Thymus (tissue), 11 donors: ENCODE measurements around the gene PRDM15. TPM values are rescaled to one million over a fixed set of nuclear protein-coding genes. Genes with fewer than 3 reads are reported as not detected.

Source experiments
- DNase-seq, 9 donors: peaks; one replicate each; pipeline ENCODE4 v3.0.0-alpha.2; 2013; ENCODE audit warnings: low spot score in 9 of 9, low read depth in 6 of 9, missing footprints in 1 of 9
- H3K27ac ChIP-seq, 2 donors: one replicate each; pipeline ENCODE4 v1.5.1; 2013; ENCODE audit warnings: control low read depth in 1 of 2, low read depth in 1 of 2, low read length in 1 of 2, mild to moderate bottlenecking in 1 of 2, moderate library complexity in 1 of 2
- H3K27me3 ChIP-seq, 2 donors: one replicate each; pipeline ENCODE4 v1.5.1; 2013; ENCODE audit warnings: low read length in 1 of 2; ENCODE audit not compliant: control insufficient read depth in 2 of 2, insufficient read depth in 1 of 2
- H3K36me3 ChIP-seq, 2 donors: one replicate each; pipeline ENCODE4 v1.5.1; 2013; ENCODE audit warnings: low read length in 1 of 2, mild to moderate bottlenecking in 1 of 2, moderate library complexity in 1 of 2; ENCODE audit not compliant: control insufficient read depth in 2 of 2, insufficient read depth in 2 of 2
- H3K4me1 ChIP-seq, 2 donors: one replicate each; pipeline ENCODE4 v1.5.1; 2013; ENCODE audit warnings: low read length in 2 of 2; ENCODE audit not compliant: control insufficient read depth in 2 of 2, insufficient read depth in 2 of 2
- H3K4me3 ChIP-seq, 2 donors: one replicate each; pipeline ENCODE4 v1.5.1; 2013; ENCODE audit warnings: low read length in 2 of 2, control low read depth in 1 of 2, mild to moderate bottlenecking in 1 of 2
- H3K9me3 ChIP-seq, 2 donors: one replicate each; pipeline ENCODE4 v1.5.1; 2013; ENCODE audit warnings: low read length in 1 of 2, mild to moderate bottlenecking in 1 of 2; ENCODE audit not compliant: control insufficient read depth in 2 of 2, insufficient read depth in 1 of 2
- WGBS: extraction: QIAGEN DNeasy Blood & Tissue Kit; methylation state at CpG from one replicate; pipeline ENCODE4 v1.1.7; 2013; 5-methylcytosine and 5-hydroxymethylcytosine counted together
- polyA plus RNA-seq: library from polyadenylated mRNA; stranded (reverse); fragments of 200-250 nt; gene quantifications from one replicate; pipeline ENCODE4 v1.2.3, GENCODE V29; 2013
- total RNA-seq: library from RNA; stranded (reverse); fragments of 120-200 nt; gene quantifications from one replicate; pipeline ENCODE4 v1.2.4, GENCODE V29; 2013
- donor health status: healthy.

The PRDM15 gene
- total and polyA plus RNA-seq, 2 donors, result 4.0 to 6.1 TPM

GRCh38 chr21:41891132-41891531 lies 12.0 kb upstream of the PRDM15 start:
- WGBS, result 96% methylated on average over 5 of the region's 5 CpGs
- peaks cover 4 to 13% of the 10 kb centered on the region in 2 donors for H3K4me1 ChIP-seq
- H3K27me3 ChIP-seq, result no peaks in the 10 kb centered on the region
- no peak for DNase-seq
- no peak overlapping the region for H3K27ac ChIP-seq
- peaks cover 2 to 3% of the 10 kb centered on the region in 2 donors for H3K36me3 ChIP-seq
- H3K4me3 ChIP-seq, result no peak overlapping the region
- peaks cover 0 to 2% of the 10 kb centered on the region in 2 donors for H3K9me3 ChIP-seq

DNA sequence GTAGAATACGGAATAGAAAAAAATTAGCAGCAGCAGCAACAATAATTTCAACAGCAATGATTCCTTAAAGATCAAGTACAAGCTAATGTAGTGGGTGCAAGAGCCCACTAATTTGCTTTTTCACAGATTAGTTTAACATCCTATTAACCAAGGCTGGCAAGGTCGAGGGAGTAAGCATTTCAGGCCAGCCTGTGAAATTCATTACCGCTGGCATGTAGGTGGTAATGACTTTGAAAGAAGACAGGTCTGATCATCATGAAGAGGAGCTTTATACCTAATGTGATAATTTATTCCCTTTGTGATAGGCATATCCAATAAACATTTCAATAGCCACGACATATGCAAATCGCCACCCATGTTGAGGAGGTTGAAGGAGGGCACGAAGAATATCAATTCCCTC lies 11.2 kb upstream of the PRDM15 start:
- H3K27ac ChIP-seq, result no peak overlapping the region
- H3K9me3 ChIP-seq, result peaks cover 0 to 2% of the 10 kb centered on the region in 2 donors
- H3K36me3 ChIP-seq, result peaks cover 2 to 3% of the 10 kb centered on the region in 2 donors
- no peak overlapping the region for H3K4me3 ChIP-seq
- peaks cover 7 to 15% of the 10 kb centered on the region in 2 donors for H3K4me1 ChIP-seq
- no peaks in the 10 kb centered on the region for H3K27me3 ChIP-seq
- WGBS, result 98% methylated on average over 6 of the region's 6 CpGs
- no peak for DNase-seq

DNA sequence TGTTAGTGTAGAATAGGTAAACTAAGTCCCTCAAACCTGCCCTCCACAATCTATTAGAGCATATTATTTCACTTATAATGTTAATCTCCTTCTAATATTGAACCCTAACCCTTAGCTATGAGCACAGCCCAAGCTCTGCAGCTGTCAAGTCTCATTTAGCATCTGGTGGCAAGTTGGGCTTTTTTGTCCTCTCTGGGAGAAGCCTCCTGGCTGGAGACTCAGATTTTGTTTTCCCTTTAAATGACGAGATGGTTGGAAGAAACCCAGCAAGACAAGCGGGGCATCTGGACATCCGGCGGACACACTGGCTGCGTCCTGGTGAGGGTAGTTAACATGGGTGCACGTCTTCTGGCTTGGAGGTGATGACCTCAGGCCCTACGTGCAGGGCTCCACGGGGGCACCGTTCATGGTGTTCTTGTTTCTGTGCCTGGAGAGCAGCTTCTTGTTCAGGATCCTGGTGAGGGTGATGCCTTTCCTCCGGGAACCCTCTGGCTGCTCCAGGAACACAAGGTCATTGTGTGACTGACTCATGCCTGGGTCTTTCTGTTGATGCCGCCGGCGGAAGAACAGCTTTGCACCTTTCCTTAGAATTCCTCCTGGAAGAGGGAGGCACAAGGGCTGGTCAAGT lies 9.7 kb upstream of the PRDM15 start:
- 98% methylated on average over 13 of the region's 13 CpGs for whole genome bisulfite sequencing

GRCh38 chr21:41887667-41888066 lies 8.5 kb upstream of the PRDM15 start:
- WGBS, result 97% methylated on average over 5 of the region's 5 CpGs
- Histone ChIP-seq H3K27ac (no peak overlapping the region), H3K36me3 (peaks cover 1 to 2% of the 10 kb centered on the region in 2 donors), H3K4me1 (peaks cover 13 to 27% of the 10 kb centered on the region in 2 donors), H3K27me3 (no peaks in the 10 kb centered on the region), H3K9me3 (peaks cover 0 to 2% of the 10 kb centered on the region in 2 donors), H3K4me3 (no peak overlapping the region)
- no peak for DNase-seq

More for the DNA sequence above, 9.7 kb upstream of the PRDM15 start:
- no peak for DNase-seq
- H3K27ac ChIP-seq, result no peak overlapping the region
- H3K4me1 ChIP-seq, result peaks cover 13 to 27% of the 10 kb centered on the region in 2 donors
- H3K4me3 ChIP-seq, result no peak overlapping the region
- peaks cover 0 to 2% of the 10 kb centered on the region in 2 donors for H3K9me3 ChIP-seq
- no peaks in the 10 kb centered on the region for H3K27me3 ChIP-seq
- peaks cover 0 to 3% of the 10 kb centered on the region in 2 donors for H3K36me3 ChIP-seq

- DNase-seq, result peak in 1 of 9 donors; percentile 37
- peaks cover 13 to 27% of the 10 kb centered on the region in 2 donors for H3K4me1 ChIP-seq
- 86% methylated on average over 7 of the region's 7 CpGs for WGBS
- H3K27me3 ChIP-seq, result no peaks in the 10 kb centered on the region
- H3K4me3 ChIP-seq, result no peak overlapping the region
- peaks cover 0 to 2% of the 10 kb centered on the region in 2 donors for H3K36me3 ChIP-seq
- H3K9me3 ChIP-seq, result no peaks in the 10 kb centered on the region
- no peak overlapping the region for H3K27ac ChIP-seq
Measured at GRCh38 chr21:41886328-41886727, 7.2 kb upstream of the PRDM15 start.

- WGBS, result 15% methylated on average over 22 of the region's 22 CpGs
- Histone ChIP-seq H3K27me3 (no peaks in the 10 kb centered on the region), H3K27ac (peak overlapping the region; percentile 2 to 71), H3K4me1 (peaks cover 13 to 27% of the 10 kb centered on the region in 2 donors), H3K36me3 (peaks cover 0 to 2% of the 10 kb centered on the region in 2 donors), H3K4me3 (peak overlapping the region in 1 of 2 donors; percentile 26), H3K9me3 (no peaks in the 10 kb centered on the region)
- DNase-seq, result peak in 5 of 9 donors; percentile 32 to 69 (median 40)
Measured at GRCh38 chr21:41885341-41886024, 6.3 kb upstream of the PRDM15 start.

DNA sequence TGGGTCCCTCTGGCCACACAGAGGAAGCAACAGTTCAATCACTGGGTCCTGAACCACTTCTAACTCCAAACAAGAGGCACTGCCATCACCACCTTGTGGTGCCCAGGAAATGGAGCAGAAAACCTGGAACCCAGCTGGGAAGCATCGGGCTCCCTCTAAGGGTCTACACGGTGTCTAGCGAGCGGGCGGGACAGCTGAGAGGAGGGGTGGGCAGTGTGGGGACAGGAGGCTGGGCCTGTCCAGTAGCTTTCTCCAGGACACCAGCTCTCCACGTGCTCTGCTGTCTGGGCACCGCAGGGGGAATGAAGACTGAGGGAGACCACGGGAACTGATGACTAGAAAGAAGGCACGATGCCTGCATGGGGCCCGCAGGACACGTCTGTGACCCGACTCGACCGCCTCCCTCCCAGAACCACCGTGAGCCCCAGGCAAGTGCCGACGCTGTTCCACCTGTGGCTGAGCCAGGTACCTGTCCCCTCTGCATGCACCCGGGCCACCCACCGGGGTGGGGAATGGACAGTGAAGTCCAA lies 5.4 kb upstream of the PRDM15 start:
- Histone ChIP-seq H3K4me1 (peaks cover 13 to 27% of the 10 kb centered on the region in 2 donors), H3K4me3 (no peak overlapping the region), H3K9me3 (no peaks in the 10 kb centered on the region), H3K36me3 (peaks cover 0 to 2% of the 10 kb centered on the region in 2 donors), H3K27me3 (no peaks in the 10 kb centered on the region), H3K27ac (peak overlapping the region in 1 of 2 donors; percentile 71)
- no peak for DNase-seq
- 96% methylated on average over 19 of the region's 19 CpGs for WGBS

DNA sequence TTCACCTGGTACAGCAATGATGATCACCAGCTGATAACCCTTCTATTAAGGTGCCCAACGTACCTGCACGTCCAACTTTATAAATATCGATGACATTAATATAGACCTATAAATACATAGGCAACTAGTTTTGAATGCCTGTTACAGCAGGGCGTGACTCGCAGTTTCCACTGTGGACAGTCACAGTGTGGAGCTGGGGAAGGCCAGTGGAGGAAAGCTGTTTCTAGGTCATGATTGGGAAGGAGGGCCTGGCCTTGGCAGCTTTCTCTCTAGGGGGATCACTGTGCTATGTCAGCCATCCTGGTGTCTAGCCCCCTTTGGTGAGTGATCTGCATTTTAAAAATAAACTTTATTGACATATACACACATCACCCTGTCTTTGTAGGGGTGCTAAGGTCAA lies 4.4 kb upstream of the PRDM15 start:
- Histone ChIP-seq H3K4me1 (peaks cover 13 to 27% of the 10 kb centered on the region in 2 donors), H3K36me3 (peaks cover 0 to 2% of the 10 kb centered on the region in 2 donors), H3K27me3 (no peaks in the 10 kb centered on the region), H3K27ac (no peak overlapping the region), H3K4me3 (no peak overlapping the region), H3K9me3 (no peaks in the 10 kb centered on the region)
- DNase-seq, result no peak
- 98% methylated on average over 5 of the region's 5 CpGs for WGBS

- H3K4me3 ChIP-seq, result no peak overlapping the region
- H3K27me3 ChIP-seq, result no peaks in the 10 kb centered on the region
- H3K4me1 ChIP-seq, result peaks cover 28 to 42% of the 10 kb centered on the region in 2 donors
- no peak overlapping the region for H3K27ac ChIP-seq
- DNase-seq, result no peak
- H3K9me3 ChIP-seq, result no peaks in the 10 kb centered on the region
- 98% methylated on average over 6 of the region's 6 CpGs for WGBS
- peaks cover 0 to 2% of the 10 kb centered on the region in 2 donors for H3K36me3 ChIP-seq
Measured at GRCh38 chr21:41881051-41881450, 1.9 kb upstream of the PRDM15 start.
